K562 (cell line): ENCODE data around the gene STX3. TPM values are rescaled to one million over a fixed set of nuclear protein-coding genes. Genes with fewer than 3 reads are reported as not detected.
A peak's percentile ranks its signal among the peaks of the same experiment; 100 is the strongest.

ENCODE experiments used
- ARID2 ChIP-seq: fragments of 450-650 bp; IDR thresholded peaks from 2 replicates; pipeline ENCODE4 v1.6.1; 2017; ENCODE audit warnings: antibody characterized with exemption, mild to moderate bottlenecking
- CHD1 ChIP-seq: fragments of 200-600 bp; sonication (generic); IDR thresholded peaks from one replicate; pipeline ENCODE4 v1.6.1; 2012; ENCODE audit warnings: mild to moderate bottlenecking, moderate library complexity, low read length, inconsistent platforms
- FOSL1 ChIP-seq: fragments of 200-800 bp; sonication (Bioruptor generic); conservative IDR thresholded peaks from 2 replicates; pipeline ENCODE4 v1.6.1; 2016; ENCODE audit warnings: missing genetic modification characterization, missing compliant biosample characterization
- KAT2B ChIP-seq: IDR thresholded peaks from one replicate; pipeline ENCODE4 v1.6.1; 2012; ENCODE audit warnings: low read depth, mild to moderate bottlenecking, control low read depth, inconsistent platforms, low read length, moderate library complexity
- KDM2B ChIP-seq: fragments of 250-450 bp; sonication (Bioruptor Pico); IDR thresholded peaks from 2 replicates; pipeline ENCODE4 v1.8.0; 2021; ENCODE audit warnings: mild to moderate bottlenecking, moderate library complexity
- KLF6 ChIP-seq: fragments of 250-450 bp; sonication (Bioruptor Pico); IDR thresholded peaks from 2 replicates; pipeline ENCODE4 v1.4.0; 2020; ENCODE audit warnings: mild to moderate bottlenecking, moderate library complexity, borderline replicate concordance
- LEF1 ChIP-seq: fragments of 450-650 bp; IDR thresholded peaks from 2 replicates; pipeline ENCODE4 v1.6.1; 2016; ENCODE audit warnings: mild to moderate bottlenecking
- MEF2D ChIP-seq: conservative IDR thresholded peaks from 2 replicates; pipeline ENCODE4 v1.6.1; 2016; ENCODE audit warnings: low read depth, missing genetic modification characterization, missing compliant biosample characterization
- NFRKB ChIP-seq: fragments of 450-650 bp; IDR thresholded peaks from 2 replicates; pipeline ENCODE4 v1.6.1; 2016; ENCODE audit warnings: low read depth
- PCBP2 ChIP-seq: fragments of 200-400 bp; formaldehyde crosslinking; IDR thresholded peaks from 2 replicates; pipeline ENCODE4 v1.6.1; 2018; ENCODE audit warnings: low read length, low read depth, mild to moderate bottlenecking, moderate library complexity; ENCODE audit not compliant: poor library complexity, severe bottlenecking
- PML ChIP-seq: IDR thresholded peaks from 2 replicates; pipeline ENCODE4 v1.6.1; 2012; ENCODE audit warnings: low read length, inconsistent platforms
- PTTG1 ChIP-seq: fragments of 450-650 bp; IDR thresholded peaks from 2 replicates; pipeline ENCODE4 v1.6.1; 2016; ENCODE audit warnings: low read depth, mild to moderate bottlenecking, missing genetic modification characterization, missing compliant biosample characterization
- SIX5 ChIP-seq, 2 experiments: IDR thresholded peaks; 2 replicates each; pipeline ENCODE4 v1.6.1; 2011; ENCODE audit warnings: low read length in 2 of 2, borderline replicate concordance in 1 of 2, low read depth in 1 of 2, mild to moderate bottlenecking in 1 of 2, moderate library complexity in 1 of 2; ENCODE audit not compliant: insufficient read depth in 1 of 2
- STAG1 ChIP-seq: sonication (generic); formaldehyde crosslinking; IDR thresholded peaks from 2 replicates; pipeline ENCODE4 v1.5.0; 2020; ENCODE audit warnings: missing genetic modification reagents, borderline replicate concordance
- ZFP30 ChIP-seq: fragments of 250-450 bp; sonication (Bioruptor Pico); IDR thresholded peaks from 2 replicates; pipeline ENCODE4 v1.8.0; 2022; ENCODE audit warnings: moderate library complexity, mild to moderate bottlenecking, inconsistent platforms, borderline replicate concordance
- polyA plus RNA-seq, 8 experiments: library from polyadenylated mRNA; depleted of rRNA in 4 of 8; stranded (reverse) in 5 of 8; unstranded in 3 of 8; fragments of >200 nt; fragmentation: Nextera tagmentation in 2 of 8; fragmentation: Illumina TruSeq in 1 of 8; extraction: Ambion mirVana in 2 of 8; extraction: Trizol in 1 of 8; gene quantifications; 2 replicates each; pipeline versions ENCODE4 v1.2.1 to v1.2.3, GENCODE V29; 2011 to 2014; ENCODE audit warnings: inconsistent platforms in 1 of 8, missing spikeins in 1 of 8
- total RNA-seq, 7 experiments: library from RNA; depleted of rRNA in 6 of 7; stranded (reverse); fragments of >200 nt in 6 of 7; fragmentation: Illumina TruSeq in 2 of 7; extraction: Trizol in 2 of 7; gene quantifications; 2 replicates each; pipeline versions ENCODE4 v1.2.1 to v1.2.3, GENCODE V29; 2011 to 2021; ENCODE audit warnings: low replicate concordance in 1 of 7
- TF ChIP-seq, protein P1 (sequence below): sonication (generic); formaldehyde crosslinking; IDR thresholded peaks from 2 replicates; pipeline ENCODE4 v1.8.1; 2022; ENCODE audit warnings: missing genetic modification reagents
- TF ChIP-seq, protein P2 (sequence below): sonication (generic); formaldehyde crosslinking; IDR thresholded peaks from 2 replicates; pipeline ENCODE4 v1.8.0; 2022; ENCODE audit warnings: missing genetic modification reagents, mild to moderate bottlenecking, moderate library complexity, borderline replicate concordance
- TF ChIP-seq, protein P3 (sequence below): fragments of 450-650 bp; IDR thresholded peaks from 2 replicates; pipeline ENCODE4 v1.6.1; 2016; ENCODE audit warnings: borderline replicate concordance
- TF ChIP-seq, protein P4 (sequence below): fragments of 150-350 bp; conservative IDR thresholded peaks from 2 replicates; pipeline ENCODE4 v1.6.1; 2014; ENCODE audit warnings: low read length

STX3 gene
- total and polyA plus RNA-seq, 9 of the 15 experiments (the other 6 are each of a cell fraction or from before 2014, with no cell fraction given), result 12.0 to 91.6 (median 48.7) TPM

DNA sequence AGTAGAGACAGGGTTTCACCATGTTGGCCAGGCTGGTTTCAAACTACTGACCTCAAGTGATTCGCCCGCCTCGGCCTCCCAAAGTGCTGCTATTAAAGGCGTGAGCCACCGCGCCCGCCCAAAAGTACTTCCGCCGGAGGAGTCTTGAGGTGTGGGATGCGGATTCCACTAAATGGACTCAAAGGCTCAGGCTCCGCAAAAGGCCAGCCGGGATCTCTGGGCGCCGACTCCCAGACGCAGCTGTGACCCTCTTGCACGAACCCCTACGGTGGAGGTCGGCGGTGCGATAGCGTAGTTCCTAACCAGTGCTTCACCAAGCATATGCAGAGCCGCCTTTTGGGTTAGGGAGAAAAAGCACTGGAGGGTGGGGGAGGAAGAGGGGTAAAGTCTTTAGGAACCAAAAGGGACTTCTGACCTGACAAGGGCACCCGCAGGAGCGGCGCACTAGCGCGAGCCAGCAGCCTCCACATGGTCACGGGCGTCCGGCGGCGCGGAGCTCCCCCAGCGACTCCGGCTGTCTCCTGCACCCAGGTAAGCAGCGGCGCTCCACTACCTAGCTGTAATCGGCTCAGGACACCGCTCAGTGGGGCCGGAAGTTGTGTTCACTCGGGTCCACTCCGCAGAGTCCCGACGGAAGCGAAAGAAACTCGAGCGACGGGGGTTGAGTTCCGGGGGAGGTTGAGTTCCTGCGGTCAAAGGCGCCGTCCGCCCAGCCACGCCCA is 55.2 kb downstream of the STX3 start, which contains the start of gene MRPL16 (continued):
- TF ChIP-seq, protein P1, sequence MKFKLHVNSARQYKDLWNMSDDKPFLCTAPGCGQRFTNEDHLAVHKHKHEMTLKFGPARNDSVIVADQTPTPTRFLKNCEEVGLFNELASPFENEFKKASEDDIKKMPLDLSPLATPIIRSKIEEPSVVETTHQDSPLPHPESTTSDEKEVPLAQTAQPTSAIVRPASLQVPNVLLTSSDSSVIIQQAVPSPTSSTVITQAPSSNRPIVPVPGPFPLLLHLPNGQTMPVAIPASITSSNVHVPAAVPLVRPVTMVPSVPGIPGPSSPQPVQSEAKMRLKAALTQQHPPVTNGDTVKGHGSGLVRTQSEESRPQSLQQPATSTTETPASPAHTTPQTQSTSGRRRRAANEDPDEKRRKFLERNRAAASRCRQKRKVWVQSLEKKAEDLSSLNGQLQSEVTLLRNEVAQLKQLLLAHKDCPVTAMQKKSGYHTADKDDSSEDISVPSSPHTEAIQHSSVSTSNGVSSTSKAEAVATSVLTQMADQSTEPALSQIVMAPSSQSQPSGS (CRISPR knock-in tag), result no peak
- TF ChIP-seq ARID2 (no peak), KDM2B (CRISPR knock-in tag) (peak; percentile 80), KAT2B (no peak), FOSL1 (peak; percentile 46; the same call in 1 of the 2 replicates), LEF1 (0 out of 2 replicates have a peak, but pooled peaks have one; percentile 66), STAG1 (CRISPR knock-in tag) (peak; percentile 60; the same call in 1 of the 2 replicates), KLF6 (0 out of 2 replicates have a peak, but pooled peaks have one; percentile 33), CHD1 (peak; percentile 44), NFRKB (peak; percentile 81; the same call in 1 of the 2 replicates), PCBP2 (no peak), SIX5 (IDR thresholded peaks at IDR 0.05; ENCODE audit: borderline replicate concordance in 1 of 2, insufficient read depth in 1 of 2, low read depth in 1 of 2, low read length in 2 of 2) (peak; percentile 48 to 56; a peak in 3 of 4 replicates), MEF2D (0 out of 2 replicates have a peak, but pooled peaks have one; percentile 28), ZFP30 (no peak), PTTG1 (tag) (no peak), PML (peak; percentile 70)
- TF ChIP-seq, protein P2, sequence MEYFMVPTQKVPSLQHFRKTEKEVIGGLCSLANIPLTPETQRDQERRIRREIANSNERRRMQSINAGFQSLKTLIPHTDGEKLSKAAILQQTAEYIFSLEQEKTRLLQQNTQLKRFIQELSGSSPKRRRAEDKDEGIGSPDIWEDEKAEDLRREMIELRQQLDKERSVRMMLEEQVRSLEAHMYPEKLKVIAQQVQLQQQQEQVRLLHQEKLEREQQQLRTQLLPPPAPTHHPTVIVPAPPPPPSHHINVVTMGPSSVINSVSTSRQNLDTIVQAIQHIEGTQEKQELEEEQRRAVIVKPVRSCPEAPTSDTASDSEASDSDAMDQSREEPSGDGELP (CRISPR knock-in tag), result peak; percentile 86
- TF ChIP-seq, protein P3, sequence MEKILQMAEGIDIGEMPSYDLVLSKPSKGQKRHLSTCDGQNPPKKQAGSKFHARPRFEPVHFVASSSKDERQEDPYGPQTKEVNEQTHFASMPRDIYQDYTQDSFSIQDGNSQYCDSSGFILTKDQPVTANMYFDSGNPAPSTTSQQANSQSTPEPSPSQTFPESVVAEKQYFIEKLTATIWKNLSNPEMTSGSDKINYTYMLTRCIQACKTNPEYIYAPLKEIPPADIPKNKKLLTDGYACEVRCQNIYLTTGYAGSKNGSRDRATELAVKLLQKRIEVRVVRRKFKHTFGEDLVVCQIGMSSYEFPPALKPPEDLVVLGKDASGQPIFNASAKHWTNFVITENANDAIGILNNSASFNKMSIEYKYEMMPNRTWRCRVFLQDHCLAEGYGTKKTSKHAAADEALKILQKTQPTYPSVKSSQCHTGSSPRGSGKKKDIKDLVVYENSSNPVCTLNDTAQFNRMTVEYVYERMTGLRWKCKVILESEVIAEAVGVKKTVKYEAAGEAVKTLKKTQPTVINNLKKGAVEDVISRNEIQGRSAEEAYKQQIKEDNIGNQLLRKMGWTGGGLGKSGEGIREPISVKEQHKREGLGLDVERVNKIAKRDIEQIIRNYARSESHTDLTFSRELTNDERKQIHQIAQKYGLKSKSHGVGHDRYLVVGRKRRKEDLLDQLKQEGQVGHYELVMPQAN, result peak; percentile 74; the same call in 1 of the 2 replicates
- TF ChIP-seq, protein P4, sequence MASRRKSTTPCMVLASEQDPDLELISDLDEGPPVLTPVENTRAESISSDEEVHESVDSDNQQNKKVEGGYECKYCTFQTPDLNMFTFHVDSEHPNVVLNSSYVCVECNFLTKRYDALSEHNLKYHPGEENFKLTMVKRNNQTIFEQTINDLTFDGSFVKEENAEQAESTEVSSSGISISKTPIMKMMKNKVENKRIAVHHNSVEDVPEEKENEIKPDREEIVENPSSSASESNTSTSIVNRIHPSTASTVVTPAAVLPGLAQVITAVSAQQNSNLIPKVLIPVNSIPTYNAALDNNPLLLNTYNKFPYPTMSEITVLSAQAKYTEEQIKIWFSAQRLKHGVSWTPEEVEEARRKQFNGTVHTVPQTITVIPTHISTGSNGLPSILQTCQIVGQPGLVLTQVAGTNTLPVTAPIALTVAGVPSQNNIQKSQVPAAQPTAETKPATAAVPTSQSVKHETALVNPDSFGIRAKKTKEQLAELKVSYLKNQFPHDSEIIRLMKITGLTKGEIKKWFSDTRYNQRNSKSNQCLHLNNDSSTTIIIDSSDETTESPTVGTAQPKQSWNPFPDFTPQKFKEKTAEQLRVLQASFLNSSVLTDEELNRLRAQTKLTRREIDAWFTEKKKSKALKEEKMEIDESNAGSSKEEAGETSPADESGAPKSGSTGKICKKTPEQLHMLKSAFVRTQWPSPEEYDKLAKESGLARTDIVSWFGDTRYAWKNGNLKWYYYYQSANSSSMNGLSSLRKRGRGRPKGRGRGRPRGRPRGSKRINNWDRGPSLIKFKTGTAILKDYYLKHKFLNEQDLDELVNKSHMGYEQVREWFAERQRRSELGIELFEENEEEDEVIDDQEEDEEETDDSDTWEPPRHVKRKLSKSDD, result peak; percentile 78; the same call in 1 of the 2 replicates
